ENCODE data around the gene PRSS22. TPM values are rescaled to one million over a fixed set of nuclear protein-coding genes. Genes with fewer than 3 reads are reported as not detected.

PRSS22 gene
- total and polyA plus RNA-seq, 10 of the 15 experiments (the other 5 are each of a cell fraction or from before 2014, with no cell fraction given), result not detected

DNA sequence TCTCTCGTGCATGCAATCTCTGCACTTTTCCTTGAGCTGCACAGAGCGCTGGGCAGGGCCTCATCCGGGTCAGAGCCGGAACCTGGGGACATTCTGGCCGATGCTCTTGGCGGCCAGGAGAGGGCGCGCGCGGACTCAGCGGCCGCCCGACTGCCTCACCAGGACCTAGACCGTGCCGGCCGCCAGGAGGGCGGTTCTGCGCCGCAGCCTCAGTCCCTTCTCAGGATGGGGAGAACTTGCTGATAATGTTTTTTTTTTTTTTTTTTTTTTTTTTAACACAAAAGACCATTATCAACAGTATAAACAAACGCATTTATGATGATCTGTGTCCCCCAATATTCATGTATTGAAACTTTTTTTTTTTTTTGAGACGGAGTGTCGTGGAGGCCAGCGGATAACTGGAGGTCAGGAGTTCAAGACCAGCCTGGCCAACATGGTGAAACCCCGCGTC, 17.0 kb upstream of the PRSS22 start (continued):
- TF ChIP-seq, protein P1, sequence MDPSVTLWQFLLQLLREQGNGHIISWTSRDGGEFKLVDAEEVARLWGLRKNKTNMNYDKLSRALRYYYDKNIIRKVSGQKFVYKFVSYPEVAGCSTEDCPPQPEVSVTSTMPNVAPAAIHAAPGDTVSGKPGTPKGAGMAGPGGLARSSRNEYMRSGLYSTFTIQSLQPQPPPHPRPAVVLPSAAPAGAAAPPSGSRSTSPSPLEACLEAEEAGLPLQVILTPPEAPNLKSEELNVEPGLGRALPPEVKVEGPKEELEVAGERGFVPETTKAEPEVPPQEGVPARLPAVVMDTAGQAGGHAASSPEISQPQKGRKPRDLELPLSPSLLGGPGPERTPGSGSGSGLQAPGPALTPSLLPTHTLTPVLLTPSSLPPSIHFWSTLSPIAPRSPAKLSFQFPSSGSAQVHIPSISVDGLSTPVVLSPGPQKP (IDR thresholded peaks at IDR 0.05; ENCODE audit: low read depth, low read length), result no peak
- TF ChIP-seq PAX5 (IDR thresholded peaks at IDR 0.05; ENCODE audit: borderline replicate concordance, low read depth, low read length), result no peak
- no peak for TF ChIP-seq ZSCAN29 (IDR thresholded peaks at IDR 0.05)
- TF ChIP-seq NFIC (IDR thresholded peaks at IDR 0.05; ENCODE audit: low read depth, low read length), result no peak
- TF ChIP-seq TCF12 (IDR thresholded peaks at IDR 0.05; ENCODE audit: low read depth, low read length), result no peak
- TF ChIP-seq HDGF (IDR thresholded peaks at IDR 0.05), result no peak
- no peak for TF ChIP-seq SRF (IDR thresholded peaks at IDR 0.05; ENCODE audit: low read depth in 2 of 2, low read length in 2 of 2)
- TF ChIP-seq SMAD1 (IDR thresholded peaks at IDR 0.05; ENCODE audit: low read depth, partially characterized antibody), result no peak

DNA sequence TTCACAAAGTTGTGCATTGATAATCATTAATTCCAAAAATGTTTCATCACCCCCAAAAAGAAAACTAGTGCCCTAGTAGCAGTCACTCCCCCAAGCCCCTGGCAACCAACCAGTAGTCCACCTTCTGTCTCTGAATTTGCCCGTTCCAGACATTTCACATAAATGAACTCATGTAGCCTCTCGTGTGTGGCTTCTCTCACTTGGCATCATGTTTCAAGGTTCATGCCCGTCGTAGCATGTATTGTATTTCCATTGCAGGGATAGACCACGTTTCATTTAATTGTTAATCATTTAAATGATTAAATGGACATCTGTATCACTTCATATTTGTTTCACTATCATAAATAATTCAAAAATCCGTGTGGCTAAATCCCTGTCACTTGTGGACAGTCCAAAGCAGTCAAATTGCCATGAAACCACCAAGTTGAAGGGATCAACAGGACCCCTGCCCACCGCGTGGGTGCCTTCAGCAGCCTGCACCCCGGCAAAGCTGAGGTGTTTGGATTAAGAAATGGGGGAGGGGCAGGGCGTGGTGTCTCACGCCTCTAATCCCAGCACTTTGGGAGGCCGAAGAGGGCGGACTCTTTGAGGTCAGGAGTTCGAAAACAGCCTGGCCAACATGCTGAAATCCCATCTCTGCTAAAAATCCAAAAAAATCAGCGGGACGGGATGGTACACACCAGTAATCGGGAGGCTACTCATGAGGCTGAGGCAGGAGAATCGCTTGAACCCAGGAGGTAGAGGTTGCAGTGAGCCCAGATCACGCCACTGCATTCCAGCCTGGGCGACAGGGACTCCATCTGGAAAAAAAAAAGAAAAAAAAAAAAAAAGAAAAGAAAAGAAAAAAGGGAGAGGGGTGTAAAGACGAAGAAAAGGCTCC, 16.3 kb upstream of the PRSS22 start:
- intact Hi-C loops (cut with micrococcal nuclease; ENCODE audit: unreplicated experiment), result loop anchor here (1.0 to 2.0 kb wide), 2 partner anchors 33 to 45 kb away; no protein-coding TSS in a partner anchor
- 45% methylated on average over 20 of the region's 21 CpGs for WGBS (ENCODE audit: insufficient coverage, insufficient replicate concordance, low lambda C conversion rate, missing lambda C conversion rate)
- H3K36me3 ChIP-seq (ENCODE audit: control insufficient read depth in 2 of 2, insufficient read depth in 2 of 2, low read length in 1 of 2), result no peaks in the 10 kb centered on the region
- H3K9ac ChIP-seq (ENCODE audit: control insufficient read depth, insufficient read depth, low read length), result no peak overlapping the region
- POLR2A ChIA-PET, result interaction anchor here (0.7 kb wide), 1 partner anchor 40 kb away, joined by 3 read pairs; no protein-coding TSS in a partner anchor
- SMC1A ChIA-PET (ENCODE audit: uncharacterized antibody, unreplicated experiment), result interaction anchor here (0.6 to 0.7 kb wide), 3 partner anchors 8 to 38 kb away, joined by 3 to 6 read pairs (median 3); no protein-coding TSS in a partner anchor
- no peaks in the 10 kb centered on the region for H3K79me2 ChIP-seq (ENCODE audit: control insufficient read depth, insufficient read depth, low read length)
- H2AFZ ChIP-seq (ENCODE audit: control insufficient read depth, low read depth, low read length), result peak overlapping the region; percentile 7; the same call in 1 of the 2 replicates
- H3K27ac ChIP-seq (ENCODE audit: control insufficient read depth, insufficient read depth), result no peak overlapping the region
- no peaks in the 10 kb centered on the region; a peak in 1 of 4 replicates for H3K27me3 ChIP-seq (replicated peaks in 1 of 2; ENCODE audit: control insufficient read depth in 2 of 2, insufficient read depth in 2 of 2, low read length in 1 of 2)
- no peak overlapping the region for H3K4me3 ChIP-seq
- H3K9me3 ChIP-seq (replicated peaks; ENCODE audit: control insufficient read depth, insufficient read depth, low read length), result no peaks in the 10 kb centered on the region
- H3K4me1 ChIP-seq (ENCODE audit: control insufficient read depth, insufficient read depth, low read length), result no peaks in the 10 kb centered on the region
- FAIRE-seq, result no peak
- DNase-seq (ENCODE audit: low read depth, low spot score), result no peak
- RAD21 ChIA-PET (ENCODE audit: unreplicated experiment), result interaction anchor here (0.6 to 1.0 kb wide), 5 partner anchors 25 to 1158 kb away, joined by 3 to 4 read pairs (median 3); partner anchors contain the start of gene FLYWCH1
- H4K20me1 ChIP-seq (ENCODE audit: control insufficient read depth, insufficient read depth), result no peaks in the 10 kb centered on the region
- no TSS peak for BruUV-seq (replicated peaks)
- H3K4me2 ChIP-seq (ENCODE audit: control insufficient read depth, insufficient read depth), result no peak overlapping the region
- CTCF ChIA-PET, result interaction anchor here (0.6 to 6.7 kb wide), 15 partner anchors 9 to 108 kb away, joined by 3 to 80 read pairs (median 5); partner anchors contain the start of gene FLYWCH2
- in situ Hi-C loops (cut with MboI), result no loop called here
- TF ChIP-seq STAT1 (conservative IDR thresholded peaks at IDR 0.05), result no peak
- TF ChIP-seq SIX5 (IDR thresholded peaks at IDR 0.05; ENCODE audit: low read depth, low read length, severe bottlenecking), result no peak
- no peak for TF ChIP-seq KLF5 (IDR thresholded peaks at IDR 0.05; ENCODE audit: partially characterized antibody)
- TF ChIP-seq NFIC (IDR thresholded peaks at IDR 0.05; ENCODE audit: low read depth, low read length), result no peak
- no peak for TF ChIP-seq PML (IDR thresholded peaks at IDR 0.05; ENCODE audit: low read length)
- no peak for TF ChIP-seq HDAC2 (IDR thresholded peaks at IDR 0.05)
- no peak for TF ChIP-seq POLR2AphosphoS2 (IDR thresholded peaks at IDR 0.05; ENCODE audit: low read depth, low read length)
- TF ChIP-seq CBX5 (IDR thresholded peaks at IDR 0.05; ENCODE audit: low read depth), result no peak
- TF ChIP-seq, protein P1 (IDR thresholded peaks at IDR 0.05; ENCODE audit: low read depth, low read length), result no peak
- no peak for TF ChIP-seq NR2C2 (IDR thresholded peaks at IDR 0.05; ENCODE audit: borderline replicate concordance, control insufficient read depth, insufficient read length, low read depth)
- no peak for TF ChIP-seq MYB (IDR thresholded peaks at IDR 0.05; ENCODE audit: borderline replicate concordance, low read depth, low read length)
- TF ChIP-seq RUNX3 (IDR thresholded peaks at IDR 0.05; ENCODE audit: low read length), result no peak
- TF ChIP-seq RB1 (IDR thresholded peaks at IDR 0.05; ENCODE audit: borderline replicate concordance), result no peak
- ATAC-seq, result no peak

Data from GM12878 (cell line).